ENCODE data around the gene SCAMP5.

Gene SCAMP5

DNA sequence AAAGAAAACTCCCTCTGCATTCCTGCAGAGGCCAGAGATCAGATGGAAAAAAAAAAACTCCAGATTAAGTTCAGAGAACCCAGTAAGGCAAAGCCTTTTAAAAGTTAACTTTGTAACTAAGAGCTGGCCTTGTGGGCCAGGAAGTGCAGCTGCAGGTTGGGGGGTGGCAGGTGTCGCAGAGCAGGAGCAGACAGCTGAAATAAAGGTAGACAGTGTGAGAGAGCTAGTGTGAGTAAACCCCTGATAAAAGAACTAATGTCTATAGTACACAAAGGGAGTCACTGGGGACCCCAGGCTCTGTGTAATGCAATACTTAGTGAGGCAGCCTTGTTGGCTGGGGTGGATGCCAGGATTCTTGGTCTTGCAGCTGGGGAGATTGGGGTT is 70.1 kb downstream of the SCAMP5 start:
- no peaks in the 10 kb centered on the region for H3K27me3 ChIP-seq (ENCODE audit: control insufficient read depth, insufficient read depth, low read length)
- H3K9me3 ChIP-seq (ENCODE audit: control insufficient read depth, low read depth, low read length), result no peaks in the 10 kb centered on the region
- H3K4me1 ChIP-seq (ENCODE audit: control insufficient read depth, low read depth, low read length), result peaks cover 5% of the 10 kb centered on the region
- H3K36me3 ChIP-seq (ENCODE audit: control insufficient read depth, low read depth, low read length), result no peaks in the 10 kb centered on the region
- H3K27ac ChIP-seq (ENCODE audit: low read length), result no peak overlapping the region
- no peak overlapping the region for H3K9ac ChIP-seq (ENCODE audit: low read length)
- no peak overlapping the region for H3K4me3 ChIP-seq (ENCODE audit: low read length)

DNA sequence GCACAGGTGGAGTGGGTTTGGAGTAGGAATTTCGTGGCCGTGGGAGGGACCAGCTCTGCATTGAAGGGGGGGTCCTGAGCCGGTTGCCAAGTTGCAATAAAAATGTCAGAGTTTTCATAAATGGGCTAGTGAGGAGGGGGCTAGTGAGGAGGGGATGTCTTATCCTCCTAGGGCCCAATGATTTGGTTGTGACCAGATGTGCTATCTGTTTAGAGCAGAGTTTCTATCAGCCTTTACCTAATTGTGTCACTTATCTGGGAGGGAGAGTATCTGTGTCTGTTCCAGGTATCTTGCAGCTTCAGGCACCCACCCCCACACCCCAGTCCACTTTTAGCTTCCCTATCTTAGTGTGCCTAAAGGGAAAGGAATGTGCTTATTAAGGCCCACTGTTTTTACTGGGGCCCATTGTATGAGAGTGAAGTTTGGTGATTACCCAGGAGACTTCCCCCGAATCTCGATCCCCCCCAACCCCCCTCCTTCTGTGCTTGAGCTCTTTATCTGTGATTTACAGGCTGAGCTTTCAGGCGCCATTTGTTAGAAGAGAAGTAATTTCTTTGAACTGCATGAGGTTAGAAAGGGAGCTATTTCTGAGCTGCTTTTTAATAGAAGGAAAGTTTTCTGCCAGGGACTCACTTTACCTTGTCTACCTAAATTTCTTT is 70.6 kb downstream of the SCAMP5 start:
- no peaks in the 10 kb centered on the region for H3K27me3 ChIP-seq (ENCODE audit: control insufficient read depth, insufficient read depth, low read length)
- peaks cover 5% of the 10 kb centered on the region for H3K4me1 ChIP-seq (ENCODE audit: control insufficient read depth, low read depth, low read length)

DNA sequence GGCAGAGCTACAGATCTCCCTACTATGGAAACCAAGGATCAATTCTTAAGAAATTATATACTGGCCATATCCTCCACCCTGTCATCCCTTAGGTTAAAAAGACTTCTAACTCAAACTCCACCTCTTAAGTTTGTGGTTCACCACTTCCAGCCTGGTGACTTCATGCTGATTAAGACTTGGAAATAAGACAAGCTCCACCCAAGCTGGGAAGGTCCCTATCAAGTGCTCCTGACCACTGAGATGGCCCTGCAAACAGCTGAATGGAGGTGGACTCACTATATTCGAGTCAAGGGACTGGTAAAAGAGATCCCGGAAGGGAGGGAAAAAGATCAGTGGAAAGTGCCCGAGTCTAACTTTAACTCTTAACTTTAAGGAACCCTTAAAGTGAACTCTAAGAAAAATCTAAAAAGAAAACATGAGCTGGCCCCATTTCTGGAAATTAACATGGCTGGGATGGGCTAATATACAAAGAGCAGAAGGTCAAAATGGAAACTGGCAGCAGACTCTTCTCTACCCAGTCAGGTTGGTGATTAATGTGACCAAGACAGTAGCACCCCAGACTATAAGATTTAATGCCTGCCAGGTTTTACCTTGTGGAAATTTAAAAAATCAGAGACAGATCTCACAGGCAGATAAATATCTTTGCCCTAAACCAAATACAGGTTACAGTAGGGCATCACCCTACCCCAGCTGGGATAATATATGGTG is 71.9 kb downstream of the SCAMP5 start:
- Histone ChIP-seq H3K9me3 (ENCODE audit: control insufficient read depth, low read depth, low read length) (no peaks in the 10 kb centered on the region), H3K36me3 (ENCODE audit: control insufficient read depth, low read depth, low read length) (no peaks in the 10 kb centered on the region), H3K27ac (ENCODE audit: low read length) (no peak overlapping the region), H3K4me1 (ENCODE audit: control insufficient read depth, low read depth, low read length) (peaks cover 5% of the 10 kb centered on the region), H3K9ac (ENCODE audit: low read length) (no peak overlapping the region), H3K4me3 (ENCODE audit: low read length) (no peak overlapping the region), H3K27me3 (ENCODE audit: control insufficient read depth, insufficient read depth, low read length) (no peaks in the 10 kb centered on the region)

More for the DNA sequence above, 70.6 kb downstream of the SCAMP5 start:
- Histone ChIP-seq H3K27ac (ENCODE audit: low read length) (no peak overlapping the region), H3K4me3 (ENCODE audit: low read length) (no peak overlapping the region), H3K9me3 (ENCODE audit: control insufficient read depth, low read depth, low read length) (no peaks in the 10 kb centered on the region), H3K9ac (ENCODE audit: low read length) (no peak overlapping the region), H3K36me3 (ENCODE audit: control insufficient read depth, low read depth, low read length) (no peaks in the 10 kb centered on the region)

DNA sequence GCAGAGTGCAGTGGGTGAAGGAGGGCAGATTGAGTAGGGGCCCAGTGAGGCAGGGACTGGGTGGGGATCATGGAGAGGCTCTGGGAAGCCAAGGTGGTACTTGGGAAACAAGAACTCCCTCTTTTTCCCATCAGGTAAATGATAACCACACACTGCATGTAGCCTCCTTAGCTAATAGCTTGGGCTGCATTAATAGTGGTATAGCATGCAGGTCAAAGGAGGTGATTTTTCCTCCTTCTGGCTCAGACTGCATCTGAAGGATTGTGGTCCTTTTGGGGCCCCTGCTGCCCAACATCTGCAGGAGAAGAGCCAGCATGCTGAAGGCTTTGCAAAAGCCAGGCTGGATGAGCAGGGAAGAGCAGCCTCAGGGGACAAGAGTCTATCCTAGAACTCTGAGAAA is 73.4 kb downstream of the SCAMP5 start:
- H3K36me3 ChIP-seq (ENCODE audit: control insufficient read depth, low read depth, low read length), result no peaks in the 10 kb centered on the region
- H3K27ac ChIP-seq (ENCODE audit: low read length), result no peak overlapping the region
- H3K4me3 ChIP-seq (ENCODE audit: low read length), result no peak overlapping the region
- H3K4me1 ChIP-seq (ENCODE audit: control insufficient read depth, low read depth, low read length), result peaks cover 5% of the 10 kb centered on the region
- no peak overlapping the region for H3K9ac ChIP-seq (ENCODE audit: low read length)
- no peaks in the 10 kb centered on the region for H3K27me3 ChIP-seq (ENCODE audit: control insufficient read depth, insufficient read depth, low read length)
- H3K9me3 ChIP-seq (ENCODE audit: control insufficient read depth, low read depth, low read length), result no peaks in the 10 kb centered on the region

DNA sequence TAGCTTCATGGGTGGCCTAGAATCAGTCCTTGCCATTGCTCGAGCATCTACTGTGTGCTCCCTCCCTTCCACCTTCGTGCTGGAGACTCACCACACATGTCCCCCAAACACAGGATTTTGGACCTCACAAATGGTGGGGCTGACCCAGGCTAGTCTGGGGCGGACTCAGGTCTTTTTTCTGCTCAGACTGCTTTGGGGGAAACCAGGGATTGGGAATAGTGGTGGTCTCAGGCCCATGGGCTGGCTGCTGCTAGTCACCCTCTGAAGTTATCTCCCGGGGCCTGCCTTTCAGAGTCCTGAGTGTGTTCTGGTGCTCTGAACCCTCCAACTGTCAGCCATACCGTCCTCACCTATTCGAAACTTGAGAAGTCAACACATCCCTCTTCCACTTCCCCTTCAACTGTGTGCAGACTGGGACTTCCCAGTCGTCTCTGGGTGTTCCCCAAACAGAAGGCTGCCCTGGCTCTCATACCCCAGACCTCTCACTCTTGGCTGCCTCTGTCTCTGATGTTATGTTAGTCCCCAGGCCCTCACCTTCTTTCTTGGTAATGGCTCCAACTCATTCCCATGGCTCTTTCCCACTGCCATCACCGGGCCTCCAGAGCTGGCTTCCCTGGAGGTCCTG is 74.0 kb downstream of the SCAMP5 start:
- Histone ChIP-seq H3K9ac (ENCODE audit: low read length) (no peak overlapping the region), H3K27ac (ENCODE audit: low read length) (no peak overlapping the region), H3K4me3 (ENCODE audit: low read length) (no peak overlapping the region), H3K9me3 (ENCODE audit: control insufficient read depth, low read depth, low read length) (no peaks in the 10 kb centered on the region), H3K4me1 (ENCODE audit: control insufficient read depth, low read depth, low read length) (peaks cover 5% of the 10 kb centered on the region), H3K27me3 (ENCODE audit: control insufficient read depth, insufficient read depth, low read length) (no peaks in the 10 kb centered on the region), H3K36me3 (ENCODE audit: control insufficient read depth, low read depth, low read length) (no peaks in the 10 kb centered on the region)

DNA sequence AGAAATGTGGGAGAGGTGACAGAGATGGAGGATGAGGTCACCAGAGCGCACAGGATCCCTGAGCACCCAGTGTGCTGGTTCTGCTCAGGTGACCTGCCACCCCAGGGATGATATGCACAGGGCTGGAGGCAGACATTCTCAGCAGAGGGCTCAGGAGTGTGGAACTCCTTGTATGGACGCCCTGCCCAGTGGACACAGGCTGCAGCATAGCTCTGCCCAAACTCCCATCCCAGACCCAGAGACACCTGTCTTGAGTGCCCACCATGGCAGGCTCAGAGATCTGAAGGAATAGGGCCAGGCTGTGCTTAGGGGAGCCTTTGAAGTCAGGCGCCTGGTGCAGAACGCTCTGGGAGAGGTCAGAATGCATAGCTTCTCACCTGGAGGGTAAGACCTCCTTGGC is 75.3 kb downstream of the SCAMP5 start:
- Histone ChIP-seq H3K27ac (ENCODE audit: low read length) (no peak overlapping the region), H3K4me3 (ENCODE audit: low read length) (no peak overlapping the region), H3K36me3 (ENCODE audit: control insufficient read depth, low read depth, low read length) (no peaks in the 10 kb centered on the region), H3K9me3 (ENCODE audit: control insufficient read depth, low read depth, low read length) (no peaks in the 10 kb centered on the region), H3K9ac (ENCODE audit: low read length) (no peak overlapping the region), H3K27me3 (ENCODE audit: control insufficient read depth, insufficient read depth, low read length) (no peaks in the 10 kb centered on the region), H3K4me1 (ENCODE audit: control insufficient read depth, low read depth, low read length) (no peaks in the 10 kb centered on the region)
